ENCODE results near the gene RANBP3.
"Not testable (repeated sequence)": the region's sequence is repeated elsewhere in the genome, so short reads cannot be mapped to it uniquely, and the experiment has no call there.

RANBP3 gene

DNA sequence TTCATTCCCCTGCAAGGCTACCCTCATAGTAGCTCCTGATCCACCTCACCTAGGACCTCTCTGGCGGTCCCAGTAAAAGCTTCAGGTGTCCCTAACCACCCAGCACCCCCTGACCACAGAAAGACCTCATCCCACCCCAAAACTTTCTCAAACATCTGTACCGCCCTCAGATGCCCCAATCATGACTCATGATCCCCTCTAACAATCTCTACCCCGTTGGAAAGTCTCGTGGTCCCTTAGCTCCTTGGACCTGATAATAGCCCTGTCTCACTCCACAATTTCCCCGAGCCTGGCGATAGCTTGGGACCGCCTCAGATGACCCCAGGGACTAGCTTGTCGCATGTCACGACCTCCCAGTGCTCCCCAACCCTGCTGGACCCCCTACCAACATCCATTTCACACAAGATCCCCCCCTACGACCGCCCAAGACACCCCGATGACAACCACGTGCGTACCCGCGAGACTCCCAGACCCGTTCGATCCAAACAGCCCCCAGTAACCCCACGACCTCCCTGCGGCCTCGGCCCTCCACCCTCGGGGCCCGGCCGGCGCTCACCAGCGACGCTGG lies 74.8 kb downstream of the RANBP3 start:
- peak; percentile 59 for DNase-seq (ENCODE audit: low spot score)

DNA sequence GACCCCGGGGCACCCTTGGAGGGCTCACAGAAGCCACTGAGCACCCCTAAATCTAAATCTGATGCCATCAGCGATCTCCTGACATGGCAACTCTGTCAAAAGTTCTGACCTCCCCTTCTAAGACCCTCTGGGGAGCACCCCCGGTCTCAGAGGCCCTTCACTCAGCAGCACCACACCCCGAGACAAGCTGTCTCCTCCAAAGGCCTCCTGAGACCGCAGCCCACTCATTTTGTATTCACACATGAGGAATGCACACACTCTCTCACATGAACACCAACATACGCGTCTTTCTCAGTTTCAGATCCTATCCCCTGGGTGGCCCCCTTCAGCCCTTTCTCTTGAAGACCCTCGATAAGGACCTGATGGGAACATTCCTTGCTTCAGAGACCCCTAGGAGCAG lies 77.0 kb downstream of the RANBP3 start:
- no peak for DNase-seq (ENCODE audit: low spot score)

GRCh38 chr19:5899728-5900526 lies 78.0 kb downstream of the RANBP3 start:
- no peak for DNase-seq (ENCODE audit: low spot score)

DNA sequence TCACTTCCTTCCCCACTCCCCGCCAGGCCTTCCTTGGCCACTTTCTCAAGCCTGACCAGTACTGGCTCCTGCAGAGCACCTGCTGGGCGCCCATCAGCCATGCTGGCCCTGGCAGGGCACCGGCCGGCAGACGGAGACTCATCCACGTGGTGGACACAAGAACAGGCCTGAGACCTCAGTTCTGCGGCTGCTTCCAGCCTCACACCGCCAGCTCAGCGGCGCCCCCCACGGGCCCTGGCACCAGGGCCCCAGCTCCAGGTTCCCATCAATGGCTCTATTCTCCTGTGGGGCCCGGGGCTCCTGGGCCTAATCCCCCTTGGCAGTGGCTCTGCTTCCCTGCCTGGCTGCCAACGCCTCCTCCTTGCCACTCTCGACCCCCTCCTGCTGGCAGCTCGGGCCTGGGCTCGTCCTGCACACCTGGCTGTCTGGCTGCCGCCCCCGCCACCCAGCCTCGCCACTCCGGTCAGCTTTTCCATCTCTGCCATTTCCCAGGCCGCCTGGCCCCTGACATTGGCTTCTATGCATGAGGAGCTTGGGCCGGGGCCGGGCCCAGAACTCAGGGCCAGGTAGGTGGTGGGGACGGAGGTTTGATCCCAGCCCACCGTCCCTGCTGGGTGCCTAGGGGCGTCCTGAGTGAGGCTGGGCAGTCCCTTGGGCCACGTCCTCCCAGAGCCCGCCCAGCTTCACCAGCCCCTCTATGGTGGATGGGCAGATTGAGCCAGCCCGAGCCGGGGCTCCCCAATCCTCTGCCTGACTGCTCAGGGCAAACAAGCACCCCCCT lies 80.6 kb downstream of the RANBP3 start:
- DNase-seq (ENCODE audit: low spot score) = no peak

DNA sequence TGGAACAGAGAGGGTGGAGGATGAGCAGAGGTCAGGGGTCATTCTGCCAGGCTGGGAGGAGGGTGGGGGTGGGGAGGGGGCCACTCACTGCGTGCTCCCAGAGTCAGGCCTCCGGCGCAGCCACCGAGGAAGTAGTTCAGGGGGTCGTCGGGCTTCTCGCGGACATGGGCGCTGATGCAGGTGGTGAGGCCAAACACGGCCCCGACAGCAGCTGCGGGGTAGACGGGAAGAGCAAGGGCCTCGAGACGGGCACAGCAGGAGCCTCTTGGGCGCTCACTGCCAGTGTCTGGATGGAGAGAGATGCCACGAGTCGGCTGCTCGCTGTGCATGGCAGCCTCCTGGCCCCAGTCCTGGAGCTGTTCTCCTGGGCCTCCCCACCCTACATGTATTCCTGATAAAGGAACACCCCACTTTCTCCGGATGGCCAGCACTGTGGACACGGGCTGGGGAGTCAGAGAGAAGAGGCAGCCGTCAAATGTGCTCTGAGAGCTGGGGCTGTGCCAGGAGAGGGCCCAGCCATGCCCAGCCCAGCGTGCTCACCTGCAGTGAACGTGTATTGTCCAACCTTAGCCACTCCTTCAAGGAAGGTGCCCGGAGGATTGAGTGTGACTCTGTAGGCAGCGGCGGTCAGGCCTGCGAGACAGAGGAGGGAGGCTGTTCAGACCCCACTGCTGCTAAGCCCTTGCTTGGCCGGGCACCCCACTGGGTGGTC lies 81.4 kb downstream of the RANBP3 start:
- DNase-seq (ENCODE audit: low spot score) = no peak

- no peak for DNase-seq (ENCODE audit: low spot score)
Measured at GRCh38 chr19:5895890-5896289, 82.0 kb downstream of the RANBP3 start.

DNA sequence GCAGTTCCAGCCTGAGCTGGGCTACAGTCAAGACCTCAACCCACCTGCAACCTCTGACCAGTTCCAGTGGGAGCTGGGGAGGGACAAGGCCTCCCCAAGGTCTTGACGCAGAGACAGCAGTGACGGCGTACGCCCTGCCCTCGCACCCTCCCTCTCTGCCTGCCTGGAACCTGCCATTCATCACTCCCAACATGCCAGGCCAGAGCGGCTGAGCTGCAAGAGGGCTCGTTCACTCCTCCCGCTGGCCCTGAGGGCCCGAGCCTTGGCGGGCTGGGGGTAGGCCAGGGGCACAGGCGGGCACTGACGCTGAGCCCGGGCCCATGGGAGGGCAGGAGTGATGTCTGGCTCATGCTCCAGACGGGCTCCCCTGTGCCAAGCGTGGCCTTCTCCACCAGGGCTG lies 82.5 kb downstream of the RANBP3 start:
- no peak for DNase-seq (ENCODE audit: low spot score)

GRCh38 chr19:5894704-5895349 lies 83.1 kb downstream of the RANBP3 start:
- DNase-seq (ENCODE audit: low spot score) = no peak

- DNase-seq (ENCODE audit: low spot score) = peak; percentile 20
Measured at GRCh38 chr19:5893907-5894703, 83.8 kb downstream of the RANBP3 start.

GRCh38 chr19:5893296-5893903 lies 84.5 kb downstream of the RANBP3 start:
- DNase-seq (ENCODE audit: low spot score) = no peak

DNA sequence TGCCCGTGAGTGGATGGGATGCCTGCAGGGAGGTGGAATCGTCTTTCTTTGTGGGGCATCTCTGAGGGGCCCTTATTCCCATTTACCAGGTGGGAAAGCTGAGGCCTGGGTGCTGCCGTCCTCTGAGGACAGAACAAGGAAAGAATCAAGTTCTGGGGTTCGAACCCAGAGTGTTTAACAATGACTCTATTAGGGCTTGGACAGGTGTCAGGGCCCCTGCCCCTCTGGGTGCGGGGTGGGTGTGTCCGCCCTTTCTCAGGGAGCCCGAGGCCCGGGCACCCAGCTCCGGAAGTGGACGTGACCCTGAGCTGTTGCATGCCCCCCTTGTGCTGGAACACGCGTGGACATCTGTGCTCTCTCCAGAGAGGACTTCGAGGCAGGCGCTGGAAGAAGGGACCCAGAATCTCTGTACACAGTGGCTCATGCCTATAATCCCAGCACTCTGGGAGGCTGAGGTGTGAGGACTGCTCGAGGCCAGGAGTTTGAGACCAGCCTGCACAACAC lies 85.1 kb downstream of the RANBP3 start:
- DNase-seq (ENCODE audit: low spot score) = no peak

GRCh38 chr19:5891938-5892771 lies 85.8 kb downstream of the RANBP3 start:
- peak; percentile 78 for DNase-seq (ENCODE audit: low spot score)

DNA sequence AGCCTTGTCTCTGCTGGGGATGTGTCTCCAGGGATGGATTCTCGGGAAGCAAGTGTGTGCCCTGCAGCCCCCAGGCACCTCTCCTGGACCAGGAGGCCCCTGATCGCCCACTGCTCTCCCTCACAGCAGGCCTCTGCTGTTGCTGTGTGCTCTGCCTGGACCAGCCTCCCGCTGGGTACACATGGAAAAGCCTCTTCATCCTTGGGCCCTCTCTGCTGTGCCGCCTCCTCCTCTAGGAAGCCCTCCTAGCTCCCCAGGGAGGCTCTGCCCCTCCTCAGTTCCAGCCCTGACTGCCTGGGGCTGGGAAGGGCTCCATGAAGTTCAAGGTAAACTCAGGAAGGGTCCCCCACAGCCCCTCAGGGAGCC lies 86.4 kb downstream of the RANBP3 start:
- DNase-seq (ENCODE audit: low spot score) = no peak

DNA sequence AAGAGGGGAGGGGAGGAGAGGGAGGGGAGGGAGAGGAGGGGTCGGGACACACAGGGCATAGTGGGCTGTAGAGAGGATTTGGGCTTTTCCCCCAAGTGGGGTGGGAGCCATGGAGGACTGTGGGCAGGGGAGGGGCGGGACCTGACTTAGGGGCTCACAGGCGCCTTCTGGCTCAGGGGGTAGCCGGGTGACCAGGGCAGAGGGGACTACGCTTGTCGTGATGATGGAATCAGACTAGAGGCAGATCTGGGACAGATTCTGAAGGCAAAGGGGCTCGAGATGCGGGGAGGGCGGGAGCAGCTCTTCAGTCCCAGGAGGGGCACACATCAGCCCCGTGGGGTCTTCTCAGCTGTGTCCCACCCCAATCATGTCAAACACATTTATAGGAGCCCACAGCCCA lies 87.8 kb downstream of the RANBP3 start:
- DNase-seq (ENCODE audit: low spot score) = no peak

DNA sequence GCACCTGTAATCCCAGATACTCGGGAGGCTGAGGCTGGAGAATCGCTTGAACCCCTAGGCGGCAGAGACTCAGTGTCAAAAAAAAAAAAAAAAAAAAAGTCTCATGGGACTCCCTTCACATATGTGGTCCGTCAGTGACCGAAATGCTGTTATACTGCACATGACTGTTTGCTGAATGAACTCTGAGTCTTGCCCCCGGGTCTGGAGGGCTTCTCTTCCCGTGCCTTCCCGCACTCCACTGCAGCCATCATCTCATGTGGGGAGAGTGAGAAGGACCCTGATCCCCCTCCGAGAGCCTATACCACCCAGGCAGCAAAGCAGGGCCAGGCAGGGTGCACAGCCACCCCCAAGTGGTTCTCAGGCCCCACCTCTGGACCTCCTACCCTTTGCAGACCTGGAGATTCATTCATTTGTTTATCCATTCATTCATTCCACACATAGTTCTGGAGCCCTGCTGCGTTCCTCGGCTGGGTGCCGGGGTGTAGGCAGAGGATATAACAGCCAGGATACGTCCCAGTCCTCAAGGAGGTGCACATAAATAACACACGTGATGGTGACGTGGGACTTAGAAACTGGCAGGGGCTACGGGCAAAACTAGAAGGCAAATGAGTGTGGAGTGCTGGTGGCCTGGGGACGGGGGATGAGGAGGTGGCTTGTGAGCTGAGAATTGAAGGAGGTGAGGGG lies 88.5 kb downstream of the RANBP3 start:
- peak; percentile 27 for DNase-seq (ENCODE audit: low spot score)

DNA sequence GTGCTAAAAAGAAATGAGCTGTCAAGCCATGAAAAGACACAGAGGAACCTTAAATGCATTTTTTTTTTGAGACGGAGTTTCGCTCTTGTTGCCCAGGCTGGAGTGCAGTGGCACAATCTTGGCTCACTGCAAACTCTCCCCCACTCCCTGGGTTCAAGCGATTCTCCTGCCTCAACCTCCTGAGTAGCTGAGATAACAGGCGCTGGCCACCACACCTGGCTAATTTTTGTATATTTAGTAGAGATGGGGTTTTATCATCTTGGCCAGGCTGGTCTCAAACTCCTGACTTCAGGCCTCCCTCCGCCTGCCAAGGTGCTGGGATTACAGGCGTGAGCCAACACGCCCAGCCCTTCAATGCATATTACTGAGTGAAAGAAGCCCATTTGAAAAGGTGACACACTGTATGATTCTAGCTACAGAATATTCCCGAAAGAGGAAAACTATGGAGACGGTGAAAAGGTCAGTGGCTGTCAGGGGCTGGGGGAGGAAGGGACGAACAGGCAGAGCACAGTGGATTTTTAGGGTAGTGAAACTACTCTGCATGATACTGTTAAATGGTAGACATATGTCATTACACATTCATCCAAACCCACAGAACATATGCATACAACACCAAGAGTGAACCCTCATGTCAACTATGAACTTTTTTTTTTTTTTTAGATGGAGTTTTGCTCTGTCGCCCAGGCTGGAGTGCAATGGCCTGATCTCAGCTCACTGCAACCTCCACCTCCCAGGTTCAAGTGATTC lies 93.7 kb downstream of the RANBP3 start:
- DNase-seq (ENCODE audit: low spot score) = not testable (repeated sequence)

DNA sequence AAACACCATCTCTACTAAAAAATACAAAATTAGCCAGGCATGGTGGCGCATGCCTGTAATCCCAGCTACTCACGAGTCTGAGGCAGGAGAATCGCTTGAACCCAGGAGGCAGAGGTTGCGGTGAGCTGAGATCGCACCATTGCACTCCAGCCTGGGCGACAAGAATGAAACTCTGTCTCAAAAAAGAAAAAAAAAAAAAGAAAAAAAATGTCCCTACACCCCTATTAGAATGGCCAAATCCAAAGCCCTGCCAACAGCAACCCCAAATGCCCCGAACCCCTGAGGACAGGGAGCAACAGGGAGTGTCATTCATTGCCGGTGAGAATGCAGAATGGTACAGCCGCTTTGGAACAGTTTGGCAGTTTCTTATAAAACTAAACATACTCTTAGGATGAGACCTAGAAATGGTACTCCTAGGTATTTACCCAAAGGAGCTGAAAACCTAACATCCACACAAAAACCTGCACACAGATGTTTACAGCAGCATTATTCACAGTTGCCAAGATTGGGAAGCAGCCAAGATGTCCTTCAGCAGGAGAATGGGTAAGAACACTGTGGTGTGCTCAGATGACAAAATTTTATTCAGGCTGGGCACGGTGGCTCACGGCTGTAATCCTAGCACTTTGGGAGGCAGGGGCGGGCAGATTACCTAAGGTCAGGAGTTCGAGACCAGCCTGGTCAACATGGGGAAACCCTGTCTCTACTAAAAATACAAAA lies 94.6 kb downstream of the RANBP3 start:
- not testable (repeated sequence) for DNase-seq (ENCODE audit: low spot score)

Data from AG20443 (cell line).